Activated T-cell treated with anti-CD3 and anti-CD28 coated beads, Interleukin-2, amount 50 U/mL, for 24 hours (primary cell): ENCODE data around the gene EPHX1.
"Not testable (repeated sequence)": the region's sequence is repeated elsewhere in the genome, so short reads cannot be mapped to it uniquely, and the experiment has no call there.

Experiments
- DNase-seq: peaks from one replicate; pipeline ENCODE4 v3.0.0-alpha.2; 2020
- H3K27ac Mint-ChIP-seq: 2 replicates; pipeline ENCODE4 v1.8.0; 2020; ENCODE audit warnings: mild to moderate bottlenecking, mixed read lengths
- H3K27me3 Mint-ChIP-seq: 2 replicates; pipeline ENCODE4 v1.8.0; 2020; ENCODE audit warnings: mixed read lengths
- H3K36me3 Mint-ChIP-seq: 2 replicates; pipeline ENCODE4 v1.8.0; 2020; ENCODE audit warnings: low read depth, mixed read lengths
- H3K4me1 Mint-ChIP-seq: 2 replicates; pipeline ENCODE4 v1.8.0; 2020; ENCODE audit warnings: low read depth, mixed read lengths
- H3K4me3 Mint-ChIP-seq: 2 replicates; pipeline ENCODE4 v1.8.0; 2020; ENCODE audit warnings: mild to moderate bottlenecking, moderate library complexity, mixed read lengths
- H3K9me3 Mint-ChIP-seq: 2 replicates; pipeline ENCODE4 v1.8.0; 2020; ENCODE audit warnings: mixed read lengths

The EPHX1 gene

GRCh38 chr1:225809842-225810578, at the start of gene EPHX1:
TSS of gene EPHX1 (plus strand) at chr1:225810124. CDS start at chr1:225828730, 18,606 bp downstream.
- peak within 1 kb of the TSS; percentile 69 for H3K27ac Mint-ChIP-seq
- peak; percentile 84 for DNase-seq
- H3K4me1 Mint-ChIP-seq = peaks cover 15% of the 10 kb centered on the region
- peaks cover 6% of the 10 kb centered on the region for H3K27me3 Mint-ChIP-seq
- no peaks in the 10 kb centered on the region for H3K9me3 Mint-ChIP-seq
- H3K36me3 Mint-ChIP-seq = no peaks in the 10 kb centered on the region
- peak within 1 kb of the TSS; percentile 80 for H3K4me3 Mint-ChIP-seq

GRCh38 chr1:225760531-225760930, 49.4 kb upstream of the EPHX1 start:
- Mint-ChIP-seq H3K27me3 (no peaks in the 10 kb centered on the region), H3K36me3 (no peaks in the 10 kb centered on the region), H3K4me1 (no peaks in the 10 kb centered on the region), H3K27ac (no peak overlapping the region), H3K4me3 (no peak overlapping the region), H3K9me3 (no peaks in the 10 kb centered on the region)
- DNase-seq = no peak

GRCh38 chr1:225761395-225761794, 48.5 kb upstream of the EPHX1 start:
- H3K36me3 Mint-ChIP-seq, H3K9me3 Mint-ChIP-seq, H3K27me3 Mint-ChIP-seq, H3K4me3 Mint-ChIP-seq, H3K27ac Mint-ChIP-seq, DNase-seq, H3K4me1 Mint-ChIP-seq: not testable (repeated sequence)

GRCh38 chr1:225762002-225762441, 47.9 kb upstream of the EPHX1 start:
- Mint-ChIP-seq H3K27ac (no peak overlapping the region), H3K4me1 (no peaks in the 10 kb centered on the region), H3K9me3 (no peaks in the 10 kb centered on the region), H3K36me3 (no peaks in the 10 kb centered on the region), H3K27me3 (no peaks in the 10 kb centered on the region), H3K4me3 (no peak overlapping the region)
- DNase-seq = no peak

- Mint-ChIP-seq H3K27me3 (no peaks in the 10 kb centered on the region), H3K36me3 (no peaks in the 10 kb centered on the region), H3K27ac (no peak overlapping the region), H3K9me3 (no peaks in the 10 kb centered on the region), H3K4me3 (no peak overlapping the region), H3K4me1 (no peaks in the 10 kb centered on the region)
- no peak for DNase-seq
Measured at GRCh38 chr1:225762444-225762843, 47.5 kb upstream of the EPHX1 start.

GRCh38 chr1:225763716-225764548, 46.0 kb upstream of the EPHX1 start:
- no peak for DNase-seq
- H3K4me1 Mint-ChIP-seq = no peaks in the 10 kb centered on the region
- H3K27me3 Mint-ChIP-seq = no peaks in the 10 kb centered on the region
- no peaks in the 10 kb centered on the region for H3K36me3 Mint-ChIP-seq
- no peaks in the 10 kb centered on the region for H3K9me3 Mint-ChIP-seq
- H3K27ac Mint-ChIP-seq = no peak overlapping the region
- H3K4me3 Mint-ChIP-seq = no peak overlapping the region

- Mint-ChIP-seq H3K36me3 (no peaks in the 10 kb centered on the region), H3K27me3 (no peaks in the 10 kb centered on the region), H3K27ac (no peak overlapping the region), H3K9me3 (no peaks in the 10 kb centered on the region), H3K4me3 (no peak overlapping the region), H3K4me1 (no peaks in the 10 kb centered on the region)
- no peak for DNase-seq
Measured at GRCh38 chr1:225765982-225766674, 43.8 kb upstream of the EPHX1 start.

GRCh38 chr1:225766967-225767633, 42.8 kb upstream of the EPHX1 start:
- Mint-ChIP-seq H3K27ac (no peak overlapping the region), H3K27me3 (no peaks in the 10 kb centered on the region), H3K4me3 (no peak overlapping the region), H3K4me1 (no peaks in the 10 kb centered on the region), H3K9me3 (no peaks in the 10 kb centered on the region), H3K36me3 (no peaks in the 10 kb centered on the region)
- no peak for DNase-seq

GRCh38 chr1:225767634-225768540, 42.0 kb upstream of the EPHX1 start:
- Mint-ChIP-seq H3K27ac (no peak overlapping the region), H3K36me3 (no peaks in the 10 kb centered on the region), H3K9me3 (no peaks in the 10 kb centered on the region), H3K4me1 (no peaks in the 10 kb centered on the region), H3K27me3 (no peaks in the 10 kb centered on the region), H3K4me3 (no peak overlapping the region)
- DNase-seq = no peak

- no peak for DNase-seq
Measured at GRCh38 chr1:225768662-225769426, 41.1 kb upstream of the EPHX1 start.

GRCh38 chr1:225769687-225770086, 40.2 kb upstream of the EPHX1 start:
- Mint-ChIP-seq H3K27ac (no peak overlapping the region), H3K27me3 (no peaks in the 10 kb centered on the region), H3K4me3 (no peak overlapping the region), H3K36me3 (no peaks in the 10 kb centered on the region), H3K4me1 (no peaks in the 10 kb centered on the region), H3K9me3 (no peaks in the 10 kb centered on the region)
- DNase-seq = no peak

More at GRCh38 chr1:225768662-225769426, 41.1 kb upstream of the EPHX1 start:
- Mint-ChIP-seq H3K4me1 (no peaks in the 10 kb centered on the region), H3K9me3 (no peaks in the 10 kb centered on the region), H3K36me3 (no peaks in the 10 kb centered on the region), H3K27me3 (no peaks in the 10 kb centered on the region), H3K27ac (no peak overlapping the region), H3K4me3 (no peak overlapping the region)

- Mint-ChIP-seq H3K36me3 (peaks cover 2% of the 10 kb centered on the region), H3K27me3 (no peaks in the 10 kb centered on the region), H3K9me3 (peaks cover 2% of the 10 kb centered on the region), H3K4me1 (peaks cover 2% of the 10 kb centered on the region), H3K27ac (no peak overlapping the region), H3K4me3 (no peak overlapping the region)
- DNase-seq = no peak
Measured at GRCh38 chr1:225770561-225771248, 39.2 kb upstream of the EPHX1 start.
